Neural progenitor cell (in vitro differentiated cells): ENCODE data around the gene TUFT1. TPM values are rescaled to one million over a fixed set of nuclear protein-coding genes. Genes with fewer than 3 reads are reported as not detected.

ENCODE experiments used
- DNase-seq: peaks from one replicate; pipeline ENCODE4 v3.0.0-alpha.2; 2016; ENCODE audit warnings: low spot score
- H2AFZ ChIP-seq: fragments of 200-600 bp; sonication (generic); replicated peaks from 2 replicates; pipeline ENCODE4 v1.6.1; 2016; ENCODE audit warnings: antibody characterized with exemption
- H3F3A ChIP-seq: fragments of 200-600 bp; sonication (generic); 2 replicates; pipeline ENCODE4 v1.6.1; 2016; ENCODE audit warnings: antibody characterized with exemption, low read depth
- H3K27ac ChIP-seq: fragments of 200-600 bp; sonication (generic); 2 replicates; pipeline ENCODE4 v1.5.1; 2016; ENCODE audit warnings: mild to moderate bottlenecking
- H3K27me3 ChIP-seq: fragments of 200-600 bp; sonication (generic); 2 replicates; pipeline ENCODE4 v1.6.1; 2016; ENCODE audit warnings: mild to moderate bottlenecking, moderate library complexity
- H3K36me3 ChIP-seq: fragments of 200-600 bp; sonication (generic); 2 replicates; pipeline ENCODE4 v1.5.1; 2016
- H3K4me1 ChIP-seq: fragments of 200-600 bp; sonication (generic); 2 replicates; pipeline ENCODE4 v1.6.1; 2016; ENCODE audit warnings: mixed run types
- H3K4me2 ChIP-seq: fragments of 200-600 bp; sonication (generic); 2 replicates; pipeline ENCODE4 v1.6.1; 2016
- H3K4me3 ChIP-seq: fragments of 200-600 bp; sonication (generic); 2 replicates; pipeline ENCODE4 v1.5.1; 2016
- H3K79me2 ChIP-seq: fragments of 200-600 bp; sonication (generic); 2 replicates; pipeline ENCODE4 v1.6.1; 2016; ENCODE audit warnings: low read depth
- H3K9ac ChIP-seq: fragments of 200-600 bp; sonication (generic); 2 replicates; pipeline ENCODE4 v1.6.1; 2016
- H3K9me3 ChIP-seq: fragments of 200-600 bp; sonication (generic); 2 replicates; pipeline ENCODE4 v1.5.1; 2016; ENCODE audit warnings: low read depth
- H4K20me1 ChIP-seq: fragments of 200-600 bp; sonication (generic); 2 replicates; pipeline ENCODE4 v1.6.1; 2016; ENCODE audit warnings: low read depth
- H3K27ac Mint-ChIP-seq: 3 replicates; pipeline ENCODE4 v1.8.0; 2021; ENCODE audit warnings: mixed read lengths
- H3K27me3 Mint-ChIP-seq: 2 replicates; pipeline ENCODE4 v1.8.0; 2022; ENCODE audit warnings: low read depth, mild to moderate bottlenecking, inconsistent platforms, moderate library complexity, mixed read lengths; ENCODE audit not compliant: insufficient read depth
- H3K36me3 Mint-ChIP-seq: 3 replicates; pipeline ENCODE4 v1.8.0; 2021; ENCODE audit warnings: mixed read lengths
- H3K4me1 Mint-ChIP-seq: 3 replicates; pipeline ENCODE4 v1.8.0; 2021; ENCODE audit warnings: mixed read lengths
- H3K4me3 Mint-ChIP-seq: 3 replicates; pipeline ENCODE4 v1.8.0; 2021; ENCODE audit warnings: mild to moderate bottlenecking, moderate library complexity, mixed read lengths
- H3K9me3 Mint-ChIP-seq: 3 replicates; pipeline ENCODE4 v1.8.0; 2020; ENCODE audit warnings: mixed read lengths
- CTCF ChIP-seq: fragments of 200-600 bp; sonication (generic); IDR thresholded peaks from 2 replicates; pipeline ENCODE4 v1.5.1; 2017; ENCODE audit warnings: antibody characterized with exemption, mild to moderate bottlenecking
- EZH2 ChIP-seq: fragments of 200-600 bp; sonication (generic); IDR thresholded peaks from 2 replicates; pipeline ENCODE4 v1.6.1; 2017; ENCODE audit warnings: antibody characterized with exemption, mild to moderate bottlenecking, moderate library complexity
- EZH2phosphoT487 ChIP-seq: fragments of 200-600 bp; sonication (generic); IDR thresholded peaks from 2 replicates; pipeline ENCODE4 v1.6.1; 2017; ENCODE audit warnings: antibody characterized with exemption
- total RNA-seq: library from RNA; depleted of rRNA; stranded (reverse); fragments of >200 nt; gene quantifications from 2 replicates; pipeline ENCODE4 v1.2.3, GENCODE V29; 2015; ENCODE audit warnings: low replicate concordance

TUFT1 gene
- total RNA-seq, 1 donor from 2014 or later = 9.3 TPM

DNA sequence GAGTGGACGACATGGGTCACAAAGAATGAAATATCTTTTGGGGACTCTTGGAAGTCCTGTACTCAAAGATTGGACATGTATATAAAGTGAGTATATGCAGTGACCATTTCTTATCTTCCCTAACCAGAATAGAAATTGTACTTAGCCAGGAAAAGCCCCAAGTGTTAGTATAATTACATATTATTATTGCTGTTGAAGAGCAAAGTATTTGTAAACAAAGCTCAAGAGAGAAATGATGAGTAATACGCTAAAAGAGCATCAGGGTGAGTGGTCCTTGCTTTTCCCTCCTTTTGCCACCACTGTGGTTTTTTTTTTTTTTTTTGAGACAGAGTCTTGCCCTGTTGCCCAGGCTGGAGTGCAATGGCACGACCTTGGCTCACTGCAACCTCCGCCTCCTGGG, 35.4 kb upstream of the TUFT1 start:
- no peaks in the 10 kb centered on the region for H3K27me3 ChIP-seq
- Mint-ChIP-seq H3K36me3 (no peaks in the 10 kb centered on the region), H3K27me3 (peaks cover 4% of the 10 kb centered on the region), H3K4me1 (peaks cover 5% of the 10 kb centered on the region), H3K9me3 (no peaks in the 10 kb centered on the region), H3K4me3 (no peak overlapping the region), H3K27ac (no peak overlapping the region)
- no peak for DNase-seq
- TF ChIP-seq CTCF = no peak
- no peak for TF ChIP-seq EZH2
- TF ChIP-seq EZH2phosphoT487 = no peak
- H2AFZ ChIP-seq = no peak overlapping the region
- H3K4me2 ChIP-seq = no peak overlapping the region
- H3K9me3 ChIP-seq = no peaks in the 10 kb centered on the region
- no peak overlapping the region for H3K27ac ChIP-seq
- no peak overlapping the region for H3K9ac ChIP-seq
- peaks cover 11% of the 10 kb centered on the region for H3F3A ChIP-seq
- no peak overlapping the region for H3K4me3 ChIP-seq
- H3K36me3 ChIP-seq = no peaks in the 10 kb centered on the region
- no peaks in the 10 kb centered on the region for H3K79me2 ChIP-seq
- no peaks in the 10 kb centered on the region for H4K20me1 ChIP-seq
- peaks cover 3% of the 10 kb centered on the region for H3K4me1 ChIP-seq

DNA sequence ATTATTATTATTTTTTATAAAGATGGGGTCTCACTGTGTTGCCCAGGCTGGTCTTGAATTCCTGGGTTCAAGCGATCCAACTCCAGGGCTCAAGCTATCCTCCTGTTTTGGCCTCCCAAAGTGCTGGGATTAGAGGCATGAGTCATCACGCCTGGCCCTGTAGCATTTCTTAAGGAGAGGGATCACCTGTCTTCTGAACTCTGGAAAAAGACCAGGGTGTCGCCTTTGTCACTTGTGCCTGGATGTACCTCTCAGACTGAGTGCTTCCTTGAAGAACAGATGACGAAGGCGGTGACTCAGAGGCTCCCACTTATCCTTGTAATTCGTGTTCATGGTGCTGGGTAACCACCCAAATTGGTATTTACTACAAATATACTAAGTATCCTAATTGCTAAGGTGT, 31.3 kb upstream of the TUFT1 start:
- Mint-ChIP-seq H3K4me3 (peak overlapping the region; percentile 59), H3K27me3 (peaks cover 5% of the 10 kb centered on the region), H3K9me3 (no peaks in the 10 kb centered on the region), H3K4me1 (peaks cover 26% of the 10 kb centered on the region), H3K36me3 (no peaks in the 10 kb centered on the region), H3K27ac (no peak overlapping the region)
- Histone ChIP-seq H3K9me3 (no peaks in the 10 kb centered on the region), H3F3A (peaks cover 49% of the 10 kb centered on the region), H3K79me2 (peaks cover 4% of the 10 kb centered on the region), H3K36me3 (no peaks in the 10 kb centered on the region), H3K27ac (no peak overlapping the region), H3K27me3 (no peaks in the 10 kb centered on the region), H3K4me1 (peaks cover 32% of the 10 kb centered on the region), H3K4me3 (no peak overlapping the region), H3K9ac (no peak overlapping the region), H4K20me1 (peaks cover 20% of the 10 kb centered on the region), H3K4me2 (no peak overlapping the region), H2AFZ (no peak overlapping the region)
- no peak for TF ChIP-seq EZH2
- TF ChIP-seq EZH2phosphoT487 = no peak
- no peak for TF ChIP-seq CTCF
- DNase-seq = no peak

- H3K9ac ChIP-seq = no peak overlapping the region
- H2AFZ ChIP-seq = no peak overlapping the region
- Mint-ChIP-seq H3K27ac (no peak overlapping the region), H3K4me3 (peak overlapping the region; percentile 64), H3K27me3 (peaks cover 5% of the 10 kb centered on the region), H3K9me3 (no peaks in the 10 kb centered on the region), H3K36me3 (no peaks in the 10 kb centered on the region), H3K4me1 (peaks cover 32% of the 10 kb centered on the region)
- no peak for DNase-seq
- H3K4me1 ChIP-seq = peaks cover 38% of the 10 kb centered on the region
- H3K27me3 ChIP-seq = no peaks in the 10 kb centered on the region
- no peaks in the 10 kb centered on the region for H3K36me3 ChIP-seq
- H4K20me1 ChIP-seq = peaks cover 20% of the 10 kb centered on the region
- H3K4me2 ChIP-seq = peak overlapping the region; percentile 98
- H3K79me2 ChIP-seq = peaks cover 10% of the 10 kb centered on the region
- peak overlapping the region; percentile 84 for H3K27ac ChIP-seq
- TF ChIP-seq EZH2phosphoT487 = no peak
- H3K4me3 ChIP-seq = peak overlapping the region; percentile 83
- H3K9me3 ChIP-seq = no peaks in the 10 kb centered on the region
- peaks cover 52% of the 10 kb centered on the region for H3F3A ChIP-seq
Measured at GRCh38 chr1:151509350-151510019, 30.6 kb upstream of the TUFT1 start.

- Histone ChIP-seq H3K27ac (peak overlapping the region; percentile 84), H3K4me2 (peak overlapping the region; percentile 98), H3K4me3 (peak overlapping the region; percentile 83), H2AFZ (peak overlapping the region; percentile 46), H3K27me3 (no peaks in the 10 kb centered on the region), H3F3A (peaks cover 52% of the 10 kb centered on the region), H3K9ac (no peak overlapping the region), H3K4me1 (peaks cover 38% of the 10 kb centered on the region), H4K20me1 (peaks cover 20% of the 10 kb centered on the region), H3K36me3 (no peaks in the 10 kb centered on the region), H3K9me3 (no peaks in the 10 kb centered on the region), H3K79me2 (peaks cover 16% of the 10 kb centered on the region)
- Mint-ChIP-seq H3K4me3 (peak overlapping the region; percentile 88), H3K4me1 (peaks cover 32% of the 10 kb centered on the region), H3K36me3 (no peaks in the 10 kb centered on the region), H3K27me3 (peaks cover 5% of the 10 kb centered on the region), H3K27ac (no peak overlapping the region), H3K9me3 (no peaks in the 10 kb centered on the region)
- peak; percentile 71 for DNase-seq
- TF ChIP-seq EZH2 (no peak), CTCF (no peak), EZH2phosphoT487 (no peak)
Measured at GRCh38 chr1:151510020-151510405, 30.1 kb upstream of the TUFT1 start.
